Rectal smooth muscle tissue (tissue), 1 donor: ENCODE measurements around the gene TNNI2.
"Not testable (repeated sequence)": the region's sequence is repeated elsewhere in the genome, so short reads cannot be mapped to it uniquely, and the experiment has no call there.

Experiments used
- H3K27ac ChIP-seq: one replicate; pipeline ENCODE4 v1.7.0; 2013; ENCODE audit warnings: low read depth, low read length, inconsistent platforms
- H3K27me3 ChIP-seq: one replicate; pipeline ENCODE4 v1.7.0; 2013; ENCODE audit warnings: low read length; ENCODE audit not compliant: control insufficient read depth, insufficient read depth
- H3K36me3 ChIP-seq: one replicate; pipeline ENCODE4 v1.7.0; 2013; ENCODE audit warnings: low read length; ENCODE audit not compliant: control insufficient read depth, insufficient read depth
- H3K4me1 ChIP-seq: one replicate; pipeline ENCODE4 v1.7.0; 2013; ENCODE audit warnings: low read length; ENCODE audit not compliant: control insufficient read depth, insufficient read depth
- H3K4me3 ChIP-seq: one replicate; pipeline ENCODE4 v1.7.0; 2013; ENCODE audit warnings: low read length
- H3K9ac ChIP-seq: one replicate; pipeline ENCODE4 v1.7.0; 2013; ENCODE audit warnings: low read length

Gene TNNI2

GRCh38 chr11:1873813-1874150 lies 35.0 kb downstream of the TNNI2 start:
- not testable (repeated sequence) for H3K27me3 ChIP-seq, H3K9ac ChIP-seq, H3K4me1 ChIP-seq, H3K4me3 ChIP-seq, H3K36me3 ChIP-seq
- peak overlapping the region; percentile 30 for H3K27ac ChIP-seq

DNA sequence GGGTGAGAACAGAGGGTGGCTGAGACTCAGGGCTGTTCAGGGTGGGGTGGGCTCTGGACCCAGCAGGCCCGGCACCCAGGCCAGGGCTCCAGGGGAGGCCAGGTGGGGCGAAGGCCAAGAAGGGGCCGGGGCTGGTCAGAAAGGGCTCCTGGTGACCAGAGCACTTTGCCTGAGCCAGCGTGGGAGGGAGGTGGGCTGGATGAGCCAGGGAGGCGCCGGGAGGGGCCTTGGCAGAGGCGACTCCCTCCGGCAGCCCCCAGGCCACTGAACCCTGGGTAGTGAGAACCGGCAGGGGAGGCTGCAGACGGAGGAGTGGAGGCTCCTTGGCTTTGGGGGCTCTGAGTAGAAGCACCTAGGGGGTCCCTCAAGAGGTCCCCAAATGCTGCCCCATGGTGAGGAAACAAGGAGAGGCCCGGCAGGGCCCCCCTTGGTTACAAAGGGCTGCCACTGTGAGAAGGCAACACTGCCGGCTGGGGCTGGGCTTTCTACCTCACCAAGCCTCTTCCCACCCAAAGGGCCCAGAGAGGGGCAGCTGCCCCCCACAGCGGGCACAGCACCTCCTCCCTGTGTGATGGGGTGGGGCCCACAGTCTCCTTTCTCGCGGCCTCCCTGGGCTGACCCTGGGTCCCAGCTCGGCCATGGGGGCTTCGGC lies 35.8 kb downstream of the TNNI2 start:
- H3K27ac ChIP-seq = peak overlapping the region; percentile 8
- H3K9ac ChIP-seq, H3K4me3 ChIP-seq, H3K27me3 ChIP-seq, H3K4me1 ChIP-seq, H3K36me3 ChIP-seq: not testable (repeated sequence)

DNA sequence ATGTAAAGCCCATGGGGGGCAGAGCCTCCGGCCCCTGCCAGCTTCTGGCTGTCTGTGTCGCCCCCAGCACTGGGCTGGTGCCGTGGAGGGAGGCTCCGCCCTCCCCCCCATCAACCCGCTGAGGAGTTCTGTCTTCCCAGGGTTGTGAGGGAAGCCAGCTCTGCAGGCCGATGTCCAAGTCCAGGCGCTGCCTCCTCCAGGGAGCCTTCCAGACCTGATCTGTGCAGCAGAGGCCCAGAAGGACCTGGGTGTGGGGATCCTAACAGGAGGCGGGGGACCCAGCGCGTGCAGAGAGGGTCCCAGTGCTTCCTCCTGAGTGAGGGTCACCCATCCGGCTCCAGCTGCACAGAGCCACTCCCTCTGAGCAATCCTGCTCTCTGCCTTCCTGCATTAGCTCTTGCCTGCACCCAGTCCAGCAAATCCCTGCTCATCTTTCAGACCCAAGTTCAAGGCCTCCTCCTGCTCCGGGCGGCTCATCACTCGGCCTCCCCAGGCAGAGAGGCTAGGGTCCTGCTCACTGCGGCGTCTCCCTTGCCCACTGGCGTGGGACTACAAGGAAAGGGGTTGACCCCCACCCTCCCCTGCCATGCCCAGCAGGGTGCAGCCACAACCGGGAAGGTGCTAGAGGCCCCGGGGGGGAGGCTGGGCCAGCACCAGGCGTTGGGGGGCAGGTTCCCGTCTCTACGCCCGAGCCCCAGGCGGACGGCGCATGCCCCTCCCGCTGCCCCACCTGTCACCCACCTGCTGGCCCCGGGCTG lies 36.5 kb downstream of the TNNI2 start:
- no peaks in the 10 kb centered on the region for H3K36me3 ChIP-seq
- H3K9ac ChIP-seq = no peak overlapping the region
- peaks cover 8% of the 10 kb centered on the region for H3K27me3 ChIP-seq
- H3K27ac ChIP-seq = no peak overlapping the region
- no peak overlapping the region for H3K4me3 ChIP-seq
- peaks cover 9% of the 10 kb centered on the region for H3K4me1 ChIP-seq

DNA sequence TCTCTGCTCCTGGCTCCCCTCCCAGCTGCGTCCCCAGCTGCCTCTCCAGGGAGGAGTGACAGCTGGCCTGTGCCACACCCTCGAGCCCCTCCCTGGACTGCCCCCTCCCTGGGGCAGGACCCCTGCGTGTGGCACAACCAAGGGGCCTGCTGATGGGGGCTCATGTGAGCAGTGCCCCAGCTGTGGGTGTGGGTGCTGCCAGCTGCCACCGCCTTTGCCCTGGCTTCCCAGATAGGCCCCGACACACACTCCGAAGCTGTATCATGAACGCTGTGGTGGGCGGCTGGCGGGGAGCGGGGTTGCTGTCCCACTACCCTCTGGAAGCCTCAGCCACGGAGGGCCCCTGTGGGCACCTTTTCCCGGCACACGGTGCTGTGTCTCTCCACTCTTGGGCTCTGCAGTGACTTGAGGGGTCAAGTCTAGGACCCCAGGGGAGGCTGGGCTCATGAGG lies 37.1 kb downstream of the TNNI2 start:
- not testable (repeated sequence) for H3K27me3 ChIP-seq, H3K36me3 ChIP-seq, H3K9ac ChIP-seq, H3K4me3 ChIP-seq
- Histone ChIP-seq H3K4me1 (peaks cover 12% of the 10 kb centered on the region), H3K27ac (peak overlapping the region; percentile 15)

GRCh38 chr11:1876361-1877063 lies 37.7 kb downstream of the TNNI2 start:
- Histone ChIP-seq H3K4me1 (peaks cover 15% of the 10 kb centered on the region), H3K36me3 (no peaks in the 10 kb centered on the region), H3K9ac (no peak overlapping the region), H3K27ac (peak overlapping the region; percentile 15), H3K27me3 (peaks cover 4% of the 10 kb centered on the region), H3K4me3 (peak overlapping the region; percentile 46)

GRCh38 chr11:1877211-1878136 lies 38.7 kb downstream of the TNNI2 start:
- H3K4me1 ChIP-seq = peaks cover 15% of the 10 kb centered on the region
- H3K9ac ChIP-seq = no peak overlapping the region
- no peak overlapping the region for H3K4me3 ChIP-seq
- no peaks in the 10 kb centered on the region for H3K36me3 ChIP-seq
- H3K27ac ChIP-seq = peak overlapping the region; percentile 71
- peaks cover 4% of the 10 kb centered on the region for H3K27me3 ChIP-seq

DNA sequence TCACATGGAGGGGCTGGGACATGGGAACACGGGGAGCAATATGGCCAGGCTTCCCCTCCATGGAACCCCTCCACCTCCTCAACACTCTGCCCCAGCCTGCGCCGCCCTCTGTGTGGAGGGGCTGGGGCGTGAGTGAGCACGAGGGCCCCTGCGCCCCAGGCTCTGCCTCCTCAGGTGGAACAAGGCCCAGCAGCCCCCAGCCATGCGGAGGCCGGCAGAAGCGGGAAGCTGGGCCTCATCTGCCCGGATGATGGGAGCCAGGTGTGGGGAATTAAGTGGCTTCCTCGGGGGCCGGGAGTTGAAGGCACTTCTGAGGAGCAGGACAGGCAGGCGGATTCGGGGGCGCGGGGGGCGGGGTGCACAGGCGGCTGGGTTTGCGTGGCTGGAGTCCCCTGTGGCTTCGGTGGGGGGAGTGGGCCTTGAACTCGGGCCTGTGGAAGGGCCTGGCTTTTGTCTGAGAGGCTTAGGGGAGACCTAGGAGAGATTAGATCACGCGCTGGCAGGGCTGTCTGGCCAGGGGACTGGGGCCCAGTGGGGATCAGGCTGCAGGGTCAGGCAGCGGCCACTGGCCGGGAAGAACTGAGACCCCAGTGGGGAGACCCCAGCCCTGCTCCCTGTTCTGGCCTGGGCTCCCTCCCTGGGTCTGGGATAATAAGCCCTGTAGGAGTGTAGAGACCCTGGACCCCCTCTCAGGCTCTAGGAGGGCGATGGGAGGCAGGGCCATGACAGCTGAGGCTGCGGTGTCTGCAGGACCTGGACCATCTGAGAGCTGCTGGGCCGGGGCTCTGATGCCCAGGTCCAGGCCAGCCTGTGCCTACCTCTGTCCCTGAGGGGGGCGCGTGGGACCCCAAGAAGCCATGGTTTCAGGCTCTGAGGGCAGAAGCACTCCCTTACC lies 39.6 kb downstream of the TNNI2 start:
- H3K27me3 ChIP-seq = peaks cover 4% of the 10 kb centered on the region
- H3K4me1 ChIP-seq = peaks cover 15% of the 10 kb centered on the region
- H3K27ac ChIP-seq = peak overlapping the region; percentile 71
- no peak overlapping the region for H3K4me3 ChIP-seq
- H3K9ac ChIP-seq = no peak overlapping the region
- peaks cover under 1% of the 10 kb centered on the region for H3K36me3 ChIP-seq

- Histone ChIP-seq H3K27ac (peak overlapping the region; percentile 22), H3K9ac (no peak overlapping the region), H3K36me3 (peaks cover 4% of the 10 kb centered on the region), H3K4me3 (no peak overlapping the region), H3K4me1 (peaks cover 15% of the 10 kb centered on the region), H3K27me3 (peaks cover 4% of the 10 kb centered on the region)
These were observed 40.7 kb downstream of the TNNI2 start for GRCh38 chr11:1879342-1879940.

DNA sequence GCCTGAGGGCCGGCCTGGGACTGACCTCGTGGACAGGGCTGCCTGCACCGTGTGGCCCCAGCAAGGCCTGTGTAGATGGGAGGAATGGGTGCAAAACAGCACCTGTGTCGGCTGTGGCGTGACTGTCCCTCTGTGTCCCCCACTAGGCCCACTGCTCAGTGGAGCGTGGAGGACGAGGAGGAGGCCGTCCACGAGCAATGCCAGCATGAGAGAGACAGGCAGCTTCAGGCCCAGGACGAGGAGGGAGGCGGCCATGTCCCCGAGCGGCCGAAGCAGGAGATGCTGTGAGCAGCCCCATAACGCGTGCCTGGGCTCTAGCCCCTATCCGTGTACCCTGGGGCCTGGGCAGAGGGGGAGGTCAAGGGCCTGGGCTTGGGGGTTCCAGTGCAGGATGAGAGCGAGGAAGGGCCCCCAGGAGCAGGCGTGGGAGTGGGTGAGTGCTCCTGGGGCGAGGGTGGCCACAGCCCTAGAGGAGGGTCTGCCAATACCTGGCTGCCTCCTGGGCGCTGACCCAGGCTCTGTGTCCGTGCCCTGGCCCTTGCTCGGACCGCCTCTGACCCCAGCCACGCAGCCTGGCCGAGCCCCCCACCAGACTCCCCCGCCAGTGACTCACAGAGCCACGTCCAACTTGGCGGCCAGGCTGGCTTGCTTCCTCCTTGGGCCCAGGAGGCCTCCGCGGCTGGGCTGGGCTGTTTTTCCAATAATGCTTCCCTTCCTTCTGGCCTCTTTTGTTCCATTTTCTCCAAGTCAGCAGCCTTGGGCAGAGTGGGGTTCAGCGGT lies 41.4 kb downstream of the TNNI2 start:
- Histone ChIP-seq H3K27ac (peak overlapping the region; percentile 76), H3K36me3 (peaks cover 6% of the 10 kb centered on the region), H3K9ac (no peak overlapping the region), H3K4me1 (peaks cover 15% of the 10 kb centered on the region), H3K27me3 (peaks cover 4% of the 10 kb centered on the region), H3K4me3 (no peak overlapping the region)

DNA sequence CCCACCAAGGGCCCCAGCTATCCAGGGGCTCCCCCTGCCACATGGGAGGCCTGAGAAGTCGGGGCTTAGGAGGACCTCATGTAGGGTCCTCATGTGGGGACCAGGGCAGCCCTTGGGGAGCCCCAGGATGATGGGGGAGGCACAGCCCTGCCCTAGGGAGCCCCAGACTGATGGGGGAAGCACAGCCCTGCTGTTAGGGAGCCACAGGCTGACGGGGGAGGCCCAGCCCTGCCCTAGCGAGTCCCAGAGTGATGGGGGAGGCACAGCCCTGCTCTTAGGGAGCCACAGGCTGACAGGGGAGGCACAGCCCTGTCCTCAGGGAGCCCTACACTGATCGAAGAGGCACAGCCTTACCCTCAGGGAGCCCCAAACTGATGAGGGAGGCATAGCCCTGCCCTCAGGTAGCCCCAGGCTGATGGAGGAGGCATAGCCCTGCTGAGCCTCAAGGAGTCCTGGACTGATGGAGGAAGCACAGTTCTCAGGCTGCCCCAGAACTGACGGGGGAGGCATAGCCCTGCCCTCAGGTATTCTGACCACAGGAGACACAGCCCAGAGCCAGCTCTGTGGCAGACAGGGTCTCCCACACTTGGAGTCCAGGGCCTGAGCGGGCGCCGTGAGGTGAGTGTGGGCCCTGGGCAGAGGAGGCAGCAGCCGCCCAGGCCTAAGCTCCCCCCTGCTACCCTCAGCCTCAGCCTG lies 42.1 kb downstream of the TNNI2 start:
- Histone ChIP-seq H3K4me3 (no peak overlapping the region), H3K36me3 (peaks cover 8% of the 10 kb centered on the region), H3K9ac (no peak overlapping the region), H3K4me1 (peaks cover 15% of the 10 kb centered on the region), H3K27me3 (peaks cover 4% of the 10 kb centered on the region), H3K27ac (peak overlapping the region; percentile 76)
